Measurements from ENCODE around the gene CTNND1.

- peak in 2 of 3 experiments; percentile 10 to 36 for TF ChIP-seq CTCF (IDR thresholded peaks at IDR 0.05)
- no peak for TF ChIP-seq POLR2A (IDR thresholded peaks at IDR 0.05)
Observed at GRCh38 chr11:57751676-57752253, 9.8 kb upstream of the CTNND1 start, which contains the start of gene BTBD18.
